Fibroblast of gingiva (primary cell): ENCODE data around the gene PGF.

Source experiments
- DNase-seq: peaks from one replicate; pipeline ENCODE4 v3.0.0-alpha.2; 2011; ENCODE audit warnings: low read depth

PGF gene

GRCh38 chr14:74956280-74957072, 1.1 kb upstream of the PGF start:
- no peak for DNase-seq

DNA sequence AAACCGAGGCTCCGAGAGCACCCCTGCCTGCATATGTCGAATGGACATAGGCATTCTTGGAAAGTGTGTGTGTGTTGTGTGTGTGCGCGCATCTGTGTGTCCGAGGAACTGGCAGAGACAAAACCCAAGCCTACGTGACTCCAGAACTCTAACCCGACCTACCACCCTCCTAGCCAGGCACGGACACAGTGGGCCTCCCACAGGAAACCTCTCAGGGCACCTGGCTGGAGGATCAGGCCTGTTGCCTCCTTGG, 556 bp upstream of the PGF start:
- no peak for DNase-seq

DNA sequence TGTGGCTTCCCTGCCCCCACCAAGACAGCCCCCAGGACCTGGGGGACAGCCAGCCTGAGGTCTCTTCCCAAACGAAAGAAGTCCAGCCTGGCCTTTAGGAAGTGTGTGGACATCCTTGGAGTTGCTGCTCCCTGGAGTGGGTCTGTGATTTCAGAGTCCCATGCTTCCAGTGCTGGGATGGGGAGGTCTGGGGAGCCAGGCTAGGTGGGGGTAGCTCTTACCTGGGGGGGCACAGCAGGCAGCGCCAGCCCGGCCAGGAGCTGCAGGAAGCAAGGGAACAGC, 509 bp downstream of the PGF start:
- DNase-seq, result no peak

DNA sequence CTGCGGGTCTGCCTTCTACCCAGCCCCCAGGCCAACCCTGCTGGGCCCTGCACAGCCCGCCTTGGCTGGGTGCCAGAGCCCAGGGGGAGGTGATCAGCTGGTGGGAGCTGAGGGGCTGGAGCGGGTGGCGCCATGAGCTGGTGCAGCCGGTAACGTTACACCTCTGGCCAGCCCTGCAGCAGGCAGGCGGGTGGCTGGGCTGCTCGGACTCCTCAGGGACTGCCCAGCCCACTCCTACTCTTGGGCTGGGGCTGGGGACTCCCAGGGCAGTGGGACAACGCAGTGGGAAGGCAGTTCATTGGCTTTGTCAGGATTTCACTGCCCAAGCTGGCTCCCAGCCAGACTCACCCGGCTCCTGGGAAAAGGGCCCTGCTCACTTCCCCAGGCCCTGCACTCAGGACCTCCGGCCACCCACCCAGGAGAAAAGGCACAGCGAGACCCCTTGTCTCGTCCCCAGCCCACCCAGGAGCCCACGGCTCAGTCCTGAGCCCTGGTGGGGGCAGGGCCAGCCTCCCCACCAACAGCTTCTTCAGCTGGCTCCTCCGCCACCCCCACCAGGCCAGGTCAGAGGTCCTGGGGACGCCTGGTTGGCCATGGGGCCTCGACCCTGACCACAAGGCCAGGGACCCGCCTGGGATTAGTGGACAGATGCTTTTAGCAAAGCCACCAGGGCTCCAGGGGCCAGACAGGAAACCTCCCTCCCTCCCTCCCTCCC, 1.0 kb downstream of the PGF start:
- DNase-seq, result no peak

DNA sequence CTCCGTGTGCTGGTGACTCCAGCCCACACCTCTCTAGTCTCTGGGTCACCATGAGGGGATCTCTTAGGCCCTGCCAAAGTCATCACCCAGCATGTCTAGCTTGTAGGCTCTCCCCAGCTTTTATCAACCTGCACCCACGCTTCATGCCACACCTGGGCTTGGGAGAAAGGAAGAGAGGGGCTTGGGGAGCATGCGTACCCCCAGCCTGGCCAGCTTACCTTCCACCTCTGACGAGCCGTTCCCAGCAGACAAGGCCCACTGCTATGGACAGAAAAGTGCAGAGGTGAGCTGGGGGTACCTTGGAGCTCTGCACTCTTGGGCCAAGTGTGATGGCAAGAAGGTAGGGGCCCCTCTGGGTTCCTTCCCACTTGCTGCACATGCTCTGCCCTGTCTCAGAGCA, 1.7 kb downstream of the PGF start:
- DNase-seq, result no peak

- peak; percentile 48 for DNase-seq
Measured at GRCh38 chr14:74952697-74953484, 2.5 kb downstream of the PGF start.

DNA sequence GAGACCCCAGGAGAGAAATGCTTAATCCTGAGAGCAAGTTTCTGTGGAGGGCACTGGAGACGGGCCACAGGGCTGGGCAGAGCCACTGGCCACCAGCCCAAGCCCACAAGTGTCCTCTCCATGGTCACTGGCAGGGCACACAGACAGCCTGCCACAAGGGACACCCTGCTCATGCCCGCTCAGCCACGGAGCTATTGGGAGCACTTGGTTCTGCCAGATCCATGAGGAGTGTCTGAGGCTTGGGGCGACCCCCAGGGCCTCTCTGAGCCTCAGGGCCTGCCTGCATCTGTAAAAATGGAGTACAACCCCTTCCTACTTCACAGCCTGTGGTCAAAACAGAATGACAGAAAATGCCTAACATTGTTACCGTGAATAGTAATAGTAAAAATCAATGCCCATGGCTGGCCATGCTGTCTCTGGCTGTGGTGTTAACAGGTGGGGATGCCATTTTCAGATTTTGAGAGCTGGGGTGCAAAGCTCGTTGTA, 3.2 kb downstream of the PGF start:
- no peak for DNase-seq

DNA sequence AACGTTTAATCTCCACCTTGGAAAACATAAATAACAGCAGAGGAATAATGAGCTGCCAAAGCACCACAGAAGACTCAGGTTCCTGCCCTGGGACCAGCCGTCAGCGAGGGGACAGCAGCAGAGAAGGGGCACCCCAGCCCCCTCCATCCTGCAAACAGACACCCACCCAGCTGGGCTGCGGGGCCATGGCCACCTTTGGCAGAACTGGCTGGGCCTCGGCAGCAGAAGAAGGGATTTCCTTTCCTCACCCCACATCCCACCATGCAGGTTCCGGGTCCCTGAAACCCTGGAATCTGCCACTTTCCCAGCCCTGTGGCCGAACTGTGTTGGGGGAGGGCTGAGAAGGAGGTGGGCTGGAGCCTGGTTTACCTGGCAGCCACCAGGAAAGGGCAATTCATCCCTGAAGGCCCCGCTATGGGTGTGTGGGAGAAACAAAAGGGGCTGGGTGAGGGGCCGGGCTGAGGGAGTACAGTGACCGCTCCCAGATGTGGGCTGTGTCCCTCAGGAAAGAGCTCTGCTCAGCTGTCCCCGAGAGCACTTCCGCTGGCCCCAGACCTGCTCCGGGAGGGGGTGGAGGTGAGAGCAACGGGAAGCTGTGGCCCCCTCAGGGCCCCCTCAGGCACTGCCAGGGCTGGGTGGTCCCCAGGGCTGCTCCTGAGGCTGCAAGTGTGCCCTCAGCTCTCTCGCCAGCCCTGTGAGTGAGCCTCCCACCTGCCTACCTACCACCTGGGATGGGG, 3.8 kb downstream of the PGF start:
- DNase-seq, result no peak

DNA sequence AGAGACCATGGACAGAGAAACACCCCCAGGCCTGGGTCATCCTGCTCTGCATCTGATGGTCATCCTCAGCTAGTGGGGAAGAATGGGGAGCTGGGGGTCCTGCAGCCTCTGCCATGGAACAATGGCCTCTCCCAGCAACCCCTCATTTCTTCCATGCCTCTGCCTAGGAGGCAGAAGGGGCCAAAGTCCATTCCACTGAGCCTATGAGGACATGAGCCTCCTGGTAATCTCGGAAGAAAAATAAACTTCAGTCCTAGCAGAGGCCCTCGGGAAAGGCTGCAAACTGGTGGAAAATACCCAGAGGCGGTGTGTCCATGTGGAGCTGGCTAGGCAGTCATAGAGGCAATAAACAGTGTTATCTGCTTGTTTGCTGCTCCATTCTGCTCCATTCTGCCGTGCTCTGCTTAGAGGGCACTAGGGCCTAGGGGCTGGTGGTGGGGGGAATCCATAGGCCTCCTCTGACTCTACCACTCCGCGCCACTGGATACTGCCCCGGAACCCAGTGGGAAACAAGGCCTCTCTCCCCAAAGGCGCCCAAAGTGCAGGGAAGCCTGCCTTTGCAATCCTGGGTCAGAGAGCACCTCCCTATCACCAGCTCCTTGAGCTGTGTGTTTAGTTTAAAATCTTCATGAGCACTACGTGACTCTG, 4.5 kb downstream of the PGF start:
- DNase-seq, result no peak

GRCh38 chr14:74949859-74950573, 5.4 kb downstream of the PGF start:
- no peak for DNase-seq

GRCh38 chr14:74949191-74949601, 6.2 kb downstream of the PGF start:
- no peak for DNase-seq

- no peak for DNase-seq
Measured at GRCh38 chr14:74948228-74949175, 6.9 kb downstream of the PGF start.

- no peak for DNase-seq
Measured at GRCh38 chr14:74947353-74948227, 7.8 kb downstream of the PGF start.

- DNase-seq, result no peak
Measured at GRCh38 chr14:74946659-74947281, 8.6 kb downstream of the PGF start.

- peak; percentile 44 for DNase-seq
Measured at GRCh38 chr14:74945852-74946658, 9.3 kb downstream of the PGF start.

DNA sequence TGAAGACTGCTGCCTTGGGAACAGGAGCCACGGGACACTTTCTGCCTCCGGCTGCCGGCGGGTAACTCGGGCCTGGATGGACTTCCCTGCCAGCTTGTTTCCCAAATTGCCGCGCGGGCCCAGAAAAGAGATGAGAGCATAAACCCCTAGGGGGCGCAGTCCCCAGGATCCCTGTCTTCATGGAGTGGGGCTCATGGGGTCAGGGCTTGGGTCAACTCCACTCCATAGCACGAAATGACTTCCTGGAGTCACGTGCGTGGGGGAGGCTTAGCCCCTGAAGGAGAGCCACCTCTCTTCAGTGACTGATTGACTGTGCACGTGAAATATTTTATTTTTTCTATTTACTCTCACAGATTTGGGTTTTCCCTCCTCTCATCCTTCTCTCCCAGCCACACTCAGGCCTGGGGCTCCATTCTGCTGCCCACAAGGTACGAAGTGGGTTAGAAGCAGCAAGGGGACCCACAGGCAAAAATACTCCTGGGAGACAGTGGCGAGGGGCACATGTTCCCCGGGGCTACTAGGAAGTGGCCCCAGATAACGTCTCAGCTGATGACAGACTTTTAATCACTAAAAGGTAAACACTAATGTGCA, 10.0 kb downstream of the PGF start:
- no peak for DNase-seq

- DNase-seq, result no peak
Measured at GRCh38 chr14:74942608-74943007, 12.8 kb downstream of the PGF start.
